ENCODE results near the gene HARS2. TPM values are rescaled to one million over a fixed set of nuclear protein-coding genes. Genes with fewer than 3 reads are reported as not detected.

Gene HARS2
- total and polyA plus RNA-seq, 10 of the 15 experiments (the other 5 are each of a cell fraction or from before 2014, with no cell fraction given), result 9.3 to 34.3 (median 24.8) TPM

- BruUV-seq (replicated peaks), result no TSS peak
- no peak overlapping the region for H3K27ac ChIP-seq (ENCODE audit: control insufficient read depth, insufficient read depth)
- H3K4me2 ChIP-seq (ENCODE audit: control insufficient read depth, insufficient read depth), result peak overlapping the region; percentile 89
- peak overlapping the region; percentile 92 for H2AFZ ChIP-seq (ENCODE audit: control insufficient read depth, low read depth, low read length)
- in situ Hi-C loops (cut with MboI) (no loop called here), intact Hi-C loops (cut with micrococcal nuclease; ENCODE audit: unreplicated experiment) (no loop called here)
- no peaks in the 10 kb centered on the region for H4K20me1 ChIP-seq (ENCODE audit: control insufficient read depth, insufficient read depth)
- SMC1A ChIA-PET (ENCODE audit: uncharacterized antibody, unreplicated experiment), result interaction anchor here (0.7 to 1.6 kb wide), 5 partner anchors 15 to 482 kb away, joined by 3 to 5 read pairs (median 4); partner anchors contain the start of gene ANKHD1
- H3K9ac ChIP-seq (ENCODE audit: control insufficient read depth, insufficient read depth, low read length), result 0 out of 2 replicates have a peak overlapping the region, but pooled peaks have one; percentile 35
- FAIRE-seq (peak; percentile 76), DNase-seq (ENCODE audit: low read depth, low spot score) (peak; percentile 81), ATAC-seq (peak; percentile 98)
- H3K4me3 ChIP-seq, result peak overlapping the region; percentile 66
- CTCF ChIA-PET, result interaction anchor here (0.7 to 1.7 kb wide), 5 partner anchors 353 to 604 kb away, joined by 3 to 12 read pairs (median 3); no protein-coding TSS in a partner anchor
- no peaks in the 10 kb centered on the region for H3K79me2 ChIP-seq (ENCODE audit: control insufficient read depth, insufficient read depth, low read length)
- H3K27me3 ChIP-seq (replicated peaks in 1 of 2; ENCODE audit: control insufficient read depth in 2 of 2, insufficient read depth in 2 of 2, low read length in 1 of 2), result no peaks in the 10 kb centered on the region
- WGBS (ENCODE audit: insufficient coverage, insufficient replicate concordance, low lambda C conversion rate, missing lambda C conversion rate), result 32% methylated on average over 23 of the region's 23 CpGs
- POLR2A ChIA-PET, result interaction anchor here (0.6 to 1.6 kb wide), 3 partner anchors 14 to 87 kb away, joined by 3 to 5 read pairs (median 3); partner anchors contain the start of genes HARS1 and HARS2
- H3K9me3 ChIP-seq (replicated peaks; ENCODE audit: control insufficient read depth, insufficient read depth, low read length), result no peaks in the 10 kb centered on the region
- no peaks in the 10 kb centered on the region for H3K36me3 ChIP-seq (ENCODE audit: control insufficient read depth in 2 of 2, insufficient read depth in 2 of 2, low read length in 1 of 2)
- H3K4me1 ChIP-seq (ENCODE audit: control insufficient read depth, insufficient read depth, low read length), result no peaks in the 10 kb centered on the region
- RAD21 ChIA-PET (ENCODE audit: unreplicated experiment), result interaction anchor here (0.6 to 1.6 kb wide), 4 partner anchors 14 to 482 kb away, joined by 3 to 6 read pairs (median 4); no protein-coding TSS in a partner anchor
- TF ChIP-seq MTA2 (IDR thresholded peaks at IDR 0.05; ENCODE audit: low read depth) (0 out of 2 replicates have a peak, but pooled peaks have one; percentile 11), ZZZ3 (IDR thresholded peaks at IDR 0.05; ENCODE audit: control insufficient read depth, insufficient read length, low read depth) (no peak), CREB1 (IDR thresholded peaks at IDR 0.05; ENCODE audit: low read depth) (peak; percentile 94), EED (IDR thresholded peaks at IDR 0.05; ENCODE audit: low read depth) (peak; percentile 73), CEBPZ (IDR thresholded peaks at IDR 0.05; ENCODE audit: low read depth, low read length) (no peak), GABPA (IDR thresholded peaks at IDR 0.05; ENCODE audit: low read depth) (peak; percentile 73; the same call in 1 of the 2 replicates), ATF7 (IDR thresholded peaks at IDR 0.05; ENCODE audit: low read depth) (peak; percentile 71), SMAD5 (IDR thresholded peaks at IDR 0.05; ENCODE audit: low read depth) (no peak), BMI1 (IDR thresholded peaks at IDR 0.05; ENCODE audit: borderline replicate concordance) (no peak), ASH2L (IDR thresholded peaks at IDR 0.05; ENCODE audit: borderline replicate concordance, low read depth) (no peak), ZBTB33 (IDR thresholded peaks at IDR 0.05) (no peak), STAT1 (conservative IDR thresholded peaks at IDR 0.05) (no peak), NFIC (IDR thresholded peaks at IDR 0.05; ENCODE audit: low read depth, low read length) (0 out of 2 replicates have a peak, but pooled peaks have one; percentile 15), TARDBP (IDR thresholded peaks at IDR 0.05; ENCODE audit: borderline replicate concordance) (peak; percentile 86; the same call in 1 of the 2 replicates), CEBPB (IDR thresholded peaks at IDR 0.05; ENCODE audit: borderline replicate concordance in 1 of 2, low read depth in 2 of 2, low read length in 2 of 2) (peak in 1 of 2 experiments; percentile 48; a peak in 1 of 4 replicates), TBL1XR1 (IDR thresholded peaks at IDR 0.05; ENCODE audit: low read depth, low read length) (no peak), ZBED1 (IDR thresholded peaks at IDR 0.05; ENCODE audit: borderline replicate concordance) (no peak; the same call in 1 of the 2 replicates), SUZ12 (IDR thresholded peaks at IDR 0.05; ENCODE audit: unreplicated experiment) (no peak), NR2F1 (conservative IDR thresholded peaks at IDR 0.05) (no peak), RFX5 (IDR thresholded peaks at IDR 0.05; ENCODE audit: low read depth, low read length) (no peak; the same call in 1 of the 2 replicates)
Measured at GRCh38 chr5:140725799-140726471, 34.7 kb downstream of the HARS2 start.

Data from GM12878 (cell line).